Measurements from ENCODE around the gene NIP7.

The NIP7 gene

DNA sequence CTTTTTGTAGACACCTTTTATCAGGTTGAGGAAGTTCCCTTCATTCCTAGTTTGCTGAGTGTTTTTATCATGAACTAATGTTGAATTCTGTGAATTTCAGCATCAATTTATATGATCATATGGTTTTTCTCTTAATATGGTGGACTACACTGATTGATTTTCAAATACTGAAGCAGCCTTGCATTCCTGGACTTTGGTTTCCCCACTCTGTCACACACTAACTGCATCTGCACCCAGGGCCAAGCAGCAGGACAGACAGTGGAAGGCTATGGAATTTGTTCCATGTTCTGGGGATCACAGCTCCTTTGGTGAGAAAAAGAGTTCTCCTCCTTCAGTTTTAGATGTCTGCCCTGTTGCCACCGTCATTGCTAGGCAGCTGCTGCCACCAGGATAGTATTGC is 38.5 kb downstream of the NIP7 start:
- no peak for DNase-seq (ENCODE audit: extremely low read depth, insufficient read length)
- H3K36me3 ChIP-seq (ENCODE audit: control insufficient read depth, insufficient read depth, low read length) = peaks cover 7% of the 10 kb centered on the region

DNA sequence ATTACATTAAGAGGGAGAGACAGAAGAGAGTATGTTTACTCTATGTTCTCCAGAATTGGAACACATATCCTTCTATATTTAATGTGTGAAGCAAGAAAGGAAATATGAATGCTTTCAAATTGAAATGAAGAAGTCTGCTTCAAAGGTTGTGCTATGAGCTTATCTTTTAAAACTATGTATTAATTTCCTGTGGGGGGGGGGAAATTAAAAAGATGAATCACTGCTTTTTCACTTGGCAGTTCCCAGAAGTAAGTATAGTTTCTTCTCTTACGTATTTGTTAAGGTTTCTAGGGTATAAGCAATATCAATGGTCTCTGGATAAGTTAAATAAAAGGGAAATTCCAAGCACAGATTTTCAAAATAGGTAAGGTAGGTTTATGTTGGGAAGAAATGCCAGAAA is 39.2 kb downstream of the NIP7 start:
- no peak overlapping the region for H3K4me3 ChIP-seq (replicated peaks; ENCODE audit: low read depth, low read length)
- H3K27me3 ChIP-seq (replicated peaks; ENCODE audit: control insufficient read depth, insufficient read depth, low read length) = no peaks in the 10 kb centered on the region
- H3K36me3 ChIP-seq (ENCODE audit: control insufficient read depth, insufficient read depth, low read length) = peaks cover 7% of the 10 kb centered on the region
- TF ChIP-seq, protein P1, sequence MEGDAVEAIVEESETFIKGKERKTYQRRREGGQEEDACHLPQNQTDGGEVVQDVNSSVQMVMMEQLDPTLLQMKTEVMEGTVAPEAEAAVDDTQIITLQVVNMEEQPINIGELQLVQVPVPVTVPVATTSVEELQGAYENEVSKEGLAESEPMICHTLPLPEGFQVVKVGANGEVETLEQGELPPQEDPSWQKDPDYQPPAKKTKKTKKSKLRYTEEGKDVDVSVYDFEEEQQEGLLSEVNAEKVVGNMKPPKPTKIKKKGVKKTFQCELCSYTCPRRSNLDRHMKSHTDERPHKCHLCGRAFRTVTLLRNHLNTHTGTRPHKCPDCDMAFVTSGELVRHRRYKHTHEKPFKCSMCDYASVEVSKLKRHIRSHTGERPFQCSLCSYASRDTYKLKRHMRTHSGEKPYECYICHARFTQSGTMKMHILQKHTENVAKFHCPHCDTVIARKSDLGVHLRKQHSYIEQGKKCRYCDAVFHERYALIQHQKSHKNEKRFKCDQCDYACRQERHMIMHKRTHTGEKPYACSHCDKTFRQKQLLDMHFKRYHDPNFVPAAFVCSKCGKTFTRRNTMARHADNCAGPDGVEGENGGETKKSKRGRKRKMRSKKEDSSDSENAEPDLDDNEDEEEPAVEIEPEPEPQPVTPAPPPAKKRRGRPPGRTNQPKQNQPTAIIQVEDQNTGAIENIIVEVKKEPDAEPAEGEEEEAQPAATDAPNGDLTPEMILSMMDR (IDR thresholded peaks at IDR 0.05; ENCODE audit: insufficient read depth, low read length, poor library complexity, severe bottlenecking) = no peak
- DNase-seq (ENCODE audit: extremely low read depth, insufficient read length) = no peak

More for the DNA sequence above, 38.5 kb downstream of the NIP7 start:
- no peak overlapping the region for H3K4me3 ChIP-seq (replicated peaks; ENCODE audit: low read depth, low read length)
- H3K27me3 ChIP-seq (replicated peaks; ENCODE audit: control insufficient read depth, insufficient read depth, low read length) = no peaks in the 10 kb centered on the region
- TF ChIP-seq, protein P1 (IDR thresholded peaks at IDR 0.05; ENCODE audit: insufficient read depth, low read length, poor library complexity, severe bottlenecking) = no peak

DNA sequence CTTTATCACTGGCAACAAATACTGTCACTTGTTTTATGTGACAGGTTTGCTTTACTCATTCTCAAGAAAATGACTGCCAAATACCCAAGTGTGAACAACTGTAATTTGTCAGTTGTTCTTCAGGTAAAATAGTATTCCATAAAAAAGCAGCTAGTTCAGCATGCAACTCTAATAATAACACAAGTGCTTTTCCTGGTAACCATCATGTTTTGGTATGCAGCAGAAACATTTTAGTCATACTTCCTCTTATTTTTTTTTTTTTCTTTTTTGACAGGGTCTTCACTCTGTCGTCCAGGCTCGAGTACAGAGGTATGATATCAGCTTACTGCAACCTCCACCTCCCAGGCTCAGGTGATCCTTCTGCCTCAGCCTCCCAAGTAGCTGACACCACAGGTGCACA is 41.7 kb downstream of the NIP7 start:
- H3K4me3 ChIP-seq (replicated peaks; ENCODE audit: low read depth, low read length) = no peak overlapping the region
- TF ChIP-seq, protein P1 (IDR thresholded peaks at IDR 0.05; ENCODE audit: insufficient read depth, low read length, poor library complexity, severe bottlenecking) = no peak
- no peaks in the 10 kb centered on the region for H3K27me3 ChIP-seq (replicated peaks; ENCODE audit: control insufficient read depth, insufficient read depth, low read length)
- peaks cover 7% of the 10 kb centered on the region for H3K36me3 ChIP-seq (ENCODE audit: control insufficient read depth, insufficient read depth, low read length)
- DNase-seq (ENCODE audit: extremely low read depth, insufficient read length) = no peak

DNA sequence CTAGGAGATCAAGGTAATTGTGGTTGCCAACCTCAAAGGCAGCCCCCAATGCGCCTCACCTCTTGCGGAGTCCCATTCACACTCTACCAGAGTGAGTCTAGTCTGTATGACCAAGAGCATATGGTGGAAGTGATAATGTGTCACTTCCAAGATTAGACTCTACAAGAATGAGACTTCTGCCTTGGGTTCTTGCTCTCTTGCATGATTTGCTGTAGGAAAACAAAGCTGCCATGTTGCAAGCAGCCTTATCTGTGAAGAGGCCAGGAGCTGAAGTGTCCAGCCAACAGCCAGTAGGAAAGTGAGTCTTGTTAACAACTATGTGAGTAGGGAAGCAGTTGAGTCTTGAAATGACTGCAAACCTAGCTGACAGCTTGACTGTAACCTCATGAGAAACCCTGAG is 42.8 kb downstream of the NIP7 start:
- no peak for DNase-seq (ENCODE audit: extremely low read depth, insufficient read length)
- H3K4me3 ChIP-seq (replicated peaks; ENCODE audit: low read depth, low read length) = no peak overlapping the region
- TF ChIP-seq, protein P1 (IDR thresholded peaks at IDR 0.05; ENCODE audit: insufficient read depth, low read length, poor library complexity, severe bottlenecking) = no peak
- no peaks in the 10 kb centered on the region for H3K27me3 ChIP-seq (replicated peaks; ENCODE audit: control insufficient read depth, insufficient read depth, low read length)
- H3K36me3 ChIP-seq (ENCODE audit: control insufficient read depth, insufficient read depth, low read length) = peaks cover 7% of the 10 kb centered on the region

DNA sequence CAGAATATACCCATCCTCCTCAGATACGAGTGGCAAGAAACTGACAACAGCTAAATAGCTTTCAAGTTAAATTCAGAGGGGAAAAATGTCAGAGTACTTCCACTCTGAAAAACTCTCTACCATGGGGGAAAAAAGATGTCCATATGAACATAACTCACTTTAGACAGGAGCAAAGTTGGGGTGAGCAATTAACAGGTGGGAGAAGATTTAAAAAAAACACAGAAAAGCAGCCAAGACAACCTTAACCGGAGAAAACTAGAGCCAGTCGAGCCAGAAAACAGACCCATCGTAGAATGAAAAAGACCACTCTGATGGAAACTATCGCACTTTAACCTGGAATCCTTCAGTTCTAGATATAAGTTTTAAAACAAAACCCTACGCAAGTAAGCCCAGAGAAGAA is 45.4 kb downstream of the NIP7 start:
- H3K27me3 ChIP-seq (replicated peaks; ENCODE audit: control insufficient read depth, insufficient read depth, low read length) = no peaks in the 10 kb centered on the region
- H3K36me3 ChIP-seq (ENCODE audit: control insufficient read depth, insufficient read depth, low read length) = peaks cover 3% of the 10 kb centered on the region
- no peak for DNase-seq (ENCODE audit: extremely low read depth, insufficient read length)

More for the DNA sequence above, 45.4 kb downstream of the NIP7 start:
- TF ChIP-seq, protein P1 (IDR thresholded peaks at IDR 0.05; ENCODE audit: insufficient read depth, low read length, poor library complexity, severe bottlenecking) = no peak
- peak overlapping the region; percentile 96 for H3K4me3 ChIP-seq (replicated peaks; ENCODE audit: low read depth, low read length)

Data from GM06990 (cell line).